H1 (cell line): ENCODE measurements around the gene PIGU. TPM values are rescaled to one million over a fixed set of nuclear protein-coding genes. Genes with fewer than 3 reads are reported as not detected.
A peak's percentile ranks its signal among the peaks of the same experiment; 100 is the strongest.

Source experiments
- CTCF ChIA-PET: fragments of 300-600 bp; sonication (Branson Sonifier 250); formaldehyde crosslinking; loops from one replicate; lab custom pipeline; 2021; ENCODE audit not compliant: partially characterized antibody; lab: Charles Lee
- POLR2A ChIA-PET: fragments of 300-600 bp; sonication (Branson Sonifier 250); formaldehyde crosslinking; loops from one replicate; lab custom pipeline; 2021; ENCODE audit warnings: inconsistent platforms; ENCODE audit not compliant: partially characterized antibody; lab: Charles Lee
- DNase-seq, 2 experiments: peaks; one replicate each; pipeline versions ENCODE4 v3.0.0 to v3.0.0-alpha.2; 2010 to 2022; ENCODE audit warnings: low spot score in 2 of 2, low read depth in 1 of 2, mixed read lengths in 1 of 2
- FAIRE-seq: peaks from 2 replicates; lab custom pipeline; 2011; peaks lifted over from hg19 to GRCh38; lab: Jason Lieb, UNC
- H2AFZ ChIP-seq: 2 replicates; pipeline ENCODE4 v1.8.1; 2012; ENCODE audit warnings: low read length, inconsistent platforms
- H2AK5ac ChIP-seq: 2 replicates; pipeline ENCODE4 v1.6.1; 2013; ENCODE audit warnings: low read depth, low read length
- H2BK120ac ChIP-seq: replicated peaks from 2 replicates; pipeline ENCODE3; 2013; ENCODE audit warnings: low read depth, low read length, inconsistent platforms
- H2BK12ac ChIP-seq: 2 replicates; pipeline ENCODE4 v1.6.1; 2013; ENCODE audit warnings: low read depth, low read length
- H2BK15ac ChIP-seq: 2 replicates; pipeline ENCODE4 v1.6.1; 2013; ENCODE audit warnings: low read length
- H2BK20ac ChIP-seq: 2 replicates; pipeline ENCODE4 v1.6.1; 2013; ENCODE audit warnings: low read length
- H2BK5ac ChIP-seq: 2 replicates; pipeline ENCODE4 v1.6.1; 2013; ENCODE audit warnings: low read depth, low read length
- H3K14ac ChIP-seq: 2 replicates; pipeline ENCODE4 v1.6.1; 2013; ENCODE audit warnings: inconsistent platforms; ENCODE audit not compliant: insufficient read length
- H3K18ac ChIP-seq: 2 replicates; pipeline ENCODE4 v1.6.1; 2013; ENCODE audit warnings: low read length; ENCODE audit errors: extremely low read depth
- H3K23ac ChIP-seq: 2 replicates; pipeline ENCODE4 v1.6.1; 2013; ENCODE audit warnings: inconsistent platforms; ENCODE audit not compliant: insufficient read length
- H3K23me2 ChIP-seq: 2 replicates; pipeline ENCODE4 v1.6.1; 2013; ENCODE audit warnings: low read depth, low read length
- H3K27ac ChIP-seq: 2 replicates; pipeline ENCODE4 v1.6.1; 2011; ENCODE audit warnings: low read depth, low read length, inconsistent platforms
- H3K27me3 ChIP-seq, 4 experiments: replicated peaks in 1 of 4; 1 replicate in 1 of 4; 2 replicates in 3 of 4; pipeline versions ENCODE4 v1.6.1 to v1.8.1; 2011 to 2013; ENCODE audit warnings: low read length in 3 of 4, mild to moderate bottlenecking in 3 of 4, inconsistent platforms in 2 of 4, mixed read lengths in 2 of 4, moderate library complexity in 1 of 4; ENCODE audit not compliant: control insufficient read depth in 3 of 4, insufficient read depth in 3 of 4; ENCODE audit errors: extremely low read depth in 1 of 4
- H3K36me3 ChIP-seq, 4 experiments: 2 replicates each; pipeline versions ENCODE4 v1.6.1 to v1.8.1; 2011 to 2013; ENCODE audit warnings: mild to moderate bottlenecking in 4 of 4, low read length in 3 of 4, moderate library complexity in 2 of 4, control low read depth in 1 of 4, inconsistent platforms in 1 of 4; ENCODE audit not compliant: insufficient read depth in 4 of 4, control insufficient read depth in 2 of 4
- H3K4ac ChIP-seq: replicated peaks from 2 replicates; pipeline ENCODE3; 2013; ENCODE audit warnings: low read length, low read depth, mixed read lengths, inconsistent platforms; ENCODE audit not compliant: insufficient read length
- H3K4me1 ChIP-seq, 4 experiments: replicated peaks in 1 of 4; 1 replicate in 1 of 4; 2 replicates in 3 of 4; pipeline versions ENCODE4 v1.6.1 to v1.8.1; 2011 to 2013; ENCODE audit warnings: low read length in 3 of 4, inconsistent platforms in 2 of 4, mixed read lengths in 1 of 4; ENCODE audit not compliant: insufficient read depth in 4 of 4, control insufficient read depth in 3 of 4
- H3K4me2 ChIP-seq, 2 experiments: 2 replicates each; pipeline versions ENCODE4 v1.6.1 to v1.8.1; 2011 to 2013; ENCODE audit warnings: low read depth in 2 of 2, low read length in 2 of 2, control low read depth in 1 of 2, inconsistent platforms in 1 of 2, mild to moderate bottlenecking in 1 of 2; ENCODE audit not compliant: insufficient read depth in 1 of 2
- H3K4me3 ChIP-seq, 4 experiments: fragments of 200-600, 300-600 bp in 1 of 4; sonication (generic), shearing (Covaris generic), sonication (Bioruptor Twin) in 1 of 4; 2 replicates each; pipeline versions ENCODE4 v1.5.1 to v1.8.1; 2011 to 2016; ENCODE audit warnings: low read length in 4 of 4, low read depth in 3 of 4, control low read depth in 2 of 4, inconsistent platforms in 2 of 4, mild to moderate bottlenecking in 2 of 4, mixed read lengths in 1 of 4, moderate library complexity in 1 of 4; ENCODE audit not compliant: insufficient read depth in 2 of 4; ENCODE audit errors: extremely low read depth in 1 of 4
- H3K56ac ChIP-seq: replicated peaks from 2 replicates; pipeline ENCODE3; 2013; ENCODE audit warnings: low read depth, mild to moderate bottlenecking, mixed read lengths, low read length, inconsistent platforms; ENCODE audit not compliant: insufficient read length
- H3K79me1 ChIP-seq: 2 replicates; pipeline ENCODE4 v1.6.1; 2013; ENCODE audit warnings: low read depth, low read length, control low read depth
- H3K79me2 ChIP-seq, 2 experiments: 2 replicates each; pipeline versions ENCODE4 v1.6.1 to v1.8.1; 2012 to 2013; ENCODE audit warnings: low read length in 2 of 2, mild to moderate bottlenecking in 2 of 2, inconsistent platforms in 1 of 2; ENCODE audit not compliant: insufficient read depth in 2 of 2, control insufficient read depth in 1 of 2
- H3K9ac ChIP-seq, 4 experiments: replicated peaks in 1 of 4; 1 replicate in 1 of 4; 2 replicates in 3 of 4; pipeline versions ENCODE4 v1.6.1 to v1.8.1; 2011 to 2013; ENCODE audit warnings: low read depth in 3 of 4, low read length in 3 of 4, control low read depth in 2 of 4, mild to moderate bottlenecking in 2 of 4, moderate library complexity in 2 of 4, inconsistent platforms in 1 of 4; ENCODE audit errors: extremely low read depth in 1 of 4
- H3K9me3 ChIP-seq, 2 experiments: 2 replicates each; pipeline versions ENCODE4 v1.6.1 to v1.8.1; 2012 to 2013; ENCODE audit warnings: mild to moderate bottlenecking in 2 of 2, moderate library complexity in 2 of 2, control low read depth in 1 of 2, inconsistent platforms in 1 of 2, low read depth in 1 of 2, low read length in 1 of 2, mixed read lengths in 1 of 2; ENCODE audit not compliant: insufficient read depth in 2 of 2
- H4K20me1 ChIP-seq, 2 experiments: replicated peaks in 1 of 2; 2 replicates each; pipeline versions ENCODE3 to v1.8.1; 2011 to 2013; ENCODE audit warnings: inconsistent platforms in 2 of 2, low read length in 2 of 2, mild to moderate bottlenecking in 1 of 2; ENCODE audit not compliant: insufficient read depth in 2 of 2, control insufficient read depth in 1 of 2
- H4K5ac ChIP-seq: 2 replicates; pipeline ENCODE4 v1.6.1; 2013; ENCODE audit warnings: low read length, low read depth, mixed read lengths, inconsistent platforms; ENCODE audit not compliant: insufficient read length
- H4K8ac ChIP-seq: 2 replicates; pipeline ENCODE4 v1.8.0; 2013; ENCODE audit warnings: mild to moderate bottlenecking, moderate library complexity, low read length, inconsistent platforms; ENCODE audit not compliant: insufficient read depth; ENCODE audit errors: extremely low read depth
- H4K91ac ChIP-seq: replicated peaks from 2 replicates; pipeline ENCODE3; 2013; ENCODE audit warnings: low read length, mixed read lengths, inconsistent platforms; ENCODE audit not compliant: insufficient read length
- BACH1 ChIP-seq: IDR thresholded peaks from 2 replicates; pipeline ENCODE4 v1.6.1; 2012; ENCODE audit warnings: low read length, improper control_type of control experiment
- CBX5 ChIP-seq: fragments of 300-800, 300-1000 bp; sonication (generic); IDR thresholded peaks from 2 replicates; pipeline ENCODE4 v1.7.1; 2016; ENCODE audit warnings: antibody characterized with exemption, low read length, low read depth
- CHD1 ChIP-seq: IDR thresholded peaks from 2 replicates; pipeline ENCODE4 v1.6.1; 2012; ENCODE audit warnings: low read depth, low read length, improper control_type of control experiment
- CHD2 ChIP-seq: IDR thresholded peaks from 2 replicates; pipeline ENCODE4 v1.6.1; 2012; ENCODE audit warnings: low read length, improper control_type of control experiment
- MAFK ChIP-seq: IDR thresholded peaks from 2 replicates; pipeline ENCODE4 v1.6.1; 2012; ENCODE audit warnings: low read depth, mild to moderate bottlenecking, improper control_type of control experiment, low read length
- POLR2A ChIP-seq, 2 experiments: IDR thresholded peaks; 1 replicate in 1 of 2; 2 replicates in 1 of 2; pipeline ENCODE4 v1.6.1; 2011; ENCODE audit warnings: low read depth in 2 of 2, low read length in 2 of 2, mild to moderate bottlenecking in 2 of 2; ENCODE audit errors: control extremely low read depth in 1 of 2
- POLR2AphosphoS5 ChIP-seq: IDR thresholded peaks from 2 replicates; pipeline ENCODE4 v1.6.1; 2011; ENCODE audit warnings: low read depth, low read length
- RXRA ChIP-seq: IDR thresholded peaks from 2 replicates; pipeline ENCODE4 v1.6.1; 2011; ENCODE audit warnings: low read depth, mild to moderate bottlenecking, low read length, moderate library complexity; ENCODE audit not compliant: insufficient read depth
- SIN3A ChIP-seq, 2 experiments: IDR thresholded peaks in 1 of 2; conservative IDR thresholded peaks in 1 of 2; 2 replicates each; pipeline ENCODE4 v1.6.1; 2011 to 2012; ENCODE audit warnings: low read length in 2 of 2, improper control_type of control experiment in 1 of 2, low read depth in 1 of 2, mild to moderate bottlenecking in 1 of 2
- SIX5 ChIP-seq: IDR thresholded peaks from 2 replicates; pipeline ENCODE4 v1.6.1; 2011; ENCODE audit warnings: mild to moderate bottlenecking, low read depth, low read length
- SP4 ChIP-seq: IDR thresholded peaks from 2 replicates; pipeline ENCODE4 v1.6.1; 2012; ENCODE audit warnings: low read length, inconsistent platforms
- TBP ChIP-seq: IDR thresholded peaks from 2 replicates; pipeline ENCODE4 v1.6.1; 2011; ENCODE audit warnings: low read depth, low read length, improper control_type of control experiment
- ZNF274 ChIP-seq: IDR thresholded peaks from 2 replicates; pipeline ENCODE4 v1.7.0; 2012; ENCODE audit warnings: low read length, borderline replicate concordance; ENCODE audit errors: extremely low read depth
- WGBS, 2 experiments: shearing (Covaris generic) in 1 of 2; methylation state at CpG; one replicate each; pipeline versions ENCODE4 v1.1.6 to v1.1.7; 2013 to 2015; ENCODE audit warnings: low lambda C conversion rate in 2 of 2, mixed read lengths in 2 of 2, inconsistent platforms in 1 of 2, low coverage in 1 of 2, missing lambda C conversion rate in 1 of 2; ENCODE audit not compliant: insufficient replicate concordance in 2 of 2, insufficient coverage in 1 of 2, insufficient read length in 1 of 2; ENCODE audit errors: extremely low coverage in 1 of 2, missing lambda C conversion rate in 1 of 2; 5-methylcytosine and 5-hydroxymethylcytosine counted together
- polyA plus RNA-seq, 7 experiments: library from polyadenylated mRNA; depleted of rRNA in 3 of 7; stranded (reverse) in 5 of 7; unstranded in 2 of 7; fragments of >200 nt in 5 of 7; fragments of 200-250 nt in 2 of 7; gene quantifications; 1 replicate in 5 of 7; 2 replicates in 1 of 7; 4 replicates in 1 of 7; pipeline versions ENCODE4 v1.2.1 to v1.2.3, GENCODE V29; 2011 to 2013; ENCODE audit warnings: missing spikeins in 2 of 7, mixed read lengths in 2 of 7
- total RNA-seq: library from RNA; stranded (reverse); fragmentation: NEBNext Ultra II Directional; extraction: Animal tissue kit (Norgen Biotek cat#: 25700); gene quantifications from 2 replicates; pipeline ENCODE4 v1.2.1, GENCODE V29; 2021

PIGU gene
- total and polyA plus RNA-seq, 2 of the 8 experiments (the other 6 are each of a cell fraction or from before 2014, with no cell fraction given): 28.3 to 117 TPM

DNA sequence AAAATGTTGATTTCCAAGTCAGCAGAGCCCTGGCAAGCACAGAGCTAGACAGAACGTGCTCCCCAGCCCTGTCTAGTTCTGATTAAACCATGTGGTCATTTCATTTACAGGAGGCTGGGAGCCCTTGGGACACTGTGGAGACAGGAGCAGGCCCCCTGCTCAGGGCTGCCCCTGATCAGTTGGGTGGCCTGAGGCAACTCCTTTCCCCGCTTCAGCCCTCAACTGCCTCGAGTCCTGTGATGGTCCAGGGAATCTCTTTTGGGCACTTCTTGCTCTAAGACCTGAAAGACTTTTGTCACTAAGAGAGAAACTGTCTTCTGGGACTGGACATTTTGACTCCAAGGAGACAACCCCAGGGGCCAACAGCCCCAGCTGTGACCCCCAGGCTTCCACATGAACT lies 147.2 kb downstream of the PIGU start:
- FAIRE-seq (no peak), DNase-seq (no peak)
- Histone ChIP-seq H3K4me3 (no peak overlapping the region), H2BK5ac (no peak overlapping the region), H2AFZ (no peak overlapping the region), H3K14ac (no peak overlapping the region), H4K5ac (no peak overlapping the region), H2BK15ac (no peak overlapping the region), H3K79me2 (peaks cover 0 to 14% of the 10 kb centered on the region in 2 experiments; a peak in 2 of 4 replicates), H4K91ac (no peak overlapping the region), H2BK12ac (no peak overlapping the region), H3K9ac (no peak overlapping the region), H3K9me3 (no peaks in the 10 kb centered on the region), H3K4ac (no peak overlapping the region), H4K20me1 (peaks cover 5 to 19% of the 10 kb centered on the region in 2 experiments), H3K79me1 (peaks cover 12% of the 10 kb centered on the region), H3K4me1 (no peaks in the 10 kb centered on the region), H3K36me3 (peaks cover 8 to 48% (median 21%) of the 10 kb centered on the region in 4 experiments), H3K18ac (no peak overlapping the region), H2BK20ac (no peak overlapping the region), H3K56ac (no peak overlapping the region), H4K8ac (peak overlapping the region; percentile 1; the same call in 1 of the 2 replicates), H3K23ac (no peak overlapping the region), H3K27me3 (no peaks in the 10 kb centered on the region), H2AK5ac (no peak overlapping the region), H2BK120ac (no peak overlapping the region), H3K27ac (no peak overlapping the region), H3K23me2 (no peaks in the 10 kb centered on the region), H3K4me2 (no peak overlapping the region)
- CTCF ChIA-PET: interaction anchor here (0.6 to 4.4 kb wide), 5 partner anchors 15 to 722 kb away, joined by 3 to 16 read pairs (median 3); no protein-coding TSS in a partner anchor
- POLR2A ChIA-PET: interaction anchor here (1.4 kb wide), 1 partner anchor 18 kb away, joined by 5 read pairs; no protein-coding TSS in a partner anchor
- WGBS, 2 experiments: 92% methylated on average over 3 of the region's 3 CpGs; no CpG with 5 or more reads in 1 of the 2 experiments
- TF ChIP-seq RXRA (no peak), MAFK (no peak), ZNF274 (no peak), CHD1 (no peak), CHD2 (no peak), TBP (no peak), POLR2A (IDR thresholded peaks at IDR 0.05; ENCODE audit: control extremely low read depth in 1 of 2, low read depth in 2 of 2, low read length in 2 of 2) (no peak), SP4 (no peak), CBX5 (no peak), POLR2AphosphoS5 (no peak), BACH1 (no peak), SIX5 (no peak), SIN3A (conservative IDR thresholded peaks at IDR 0.05 in 1 of 2, IDR thresholded peaks at IDR 0.05 in 1 of 2; ENCODE audit: low read depth in 1 of 2, low read length in 2 of 2) (no peak)
